Activated CD4-positive, alpha-beta memory T cell treated with anti-CD3 and anti-CD28 coated beads for 36 hours (primary cell): ENCODE measurements around the gene MARCHF11. TPM values are rescaled to one million over a fixed set of nuclear protein-coding genes. Genes with fewer than 3 reads are reported as not detected.

Source experiments
- CTCF ChIA-PET: fragments of 350-600 bp; sonication (Branson Sonifier 250); formaldehyde crosslinking; loops from one replicate; lab custom pipeline; 2021; ENCODE audit warnings: antibody characterized with exemption, inconsistent platforms; lab: Charles Lee
- POLR2A ChIA-PET: fragments of 350-600 bp; sonication (Branson Sonifier 250); formaldehyde crosslinking; loops from one replicate; lab custom pipeline; 2021; ENCODE audit warnings: antibody characterized with exemption; lab: Charles Lee
- DNase-seq: peaks from one replicate; pipeline ENCODE4 v3.0.0-alpha.2; 2020
- H3K27ac Mint-ChIP-seq: one replicate; pipeline ENCODE4 v1.8.0; 2021; ENCODE audit warnings: mixed read lengths
- H3K27me3 Mint-ChIP-seq: one replicate; pipeline ENCODE4 v1.8.0; 2021; ENCODE audit warnings: mixed read lengths
- H3K36me3 Mint-ChIP-seq: one replicate; pipeline ENCODE4 v1.8.0; 2021; ENCODE audit warnings: mixed read lengths
- H3K4me1 Mint-ChIP-seq: one replicate; pipeline ENCODE4 v1.8.0; 2021; ENCODE audit warnings: low read depth, mixed read lengths
- H3K4me3 Mint-ChIP-seq: one replicate; pipeline ENCODE4 v1.8.0; 2021; ENCODE audit warnings: mild to moderate bottlenecking, mixed read lengths
- H3K9me3 Mint-ChIP-seq: one replicate; pipeline ENCODE4 v1.8.0; 2021; ENCODE audit warnings: mixed read lengths
- intact Hi-C: fragments of 100-400 bp; cut with micrococcal nuclease; formaldehyde crosslinking; loops from one replicate; pipeline ENCODE4 v1.15.1; 2023
- total RNA-seq, 2 experiments: library from RNA; stranded (reverse); gene quantifications; one replicate each; pipeline ENCODE4 v1.2.3, GENCODE V29; 2021

The MARCHF11 gene
- total RNA-seq, 2 experiments from 2014 or later: not detected

DNA sequence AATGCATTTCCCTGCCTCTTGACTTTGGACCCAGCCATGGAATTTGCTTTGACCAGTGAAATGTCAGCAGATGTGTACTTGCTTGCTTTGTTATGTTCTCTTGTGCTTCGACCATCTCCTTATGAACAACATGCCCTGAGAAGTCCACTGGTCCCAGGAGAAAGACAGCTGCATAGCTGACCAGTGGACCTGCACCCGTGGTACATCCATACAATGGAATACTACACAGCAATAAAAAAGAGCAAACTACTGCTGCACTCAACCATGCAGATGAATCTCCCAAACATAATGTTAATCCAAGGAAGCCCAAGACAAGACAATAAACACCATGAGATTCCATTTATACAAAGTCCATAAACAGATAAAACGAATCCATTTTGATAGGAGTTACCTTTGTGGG, 30.0 kb downstream of the MARCHF11 start:
- H3K36me3 Mint-ChIP-seq: no peaks in the 10 kb centered on the region
- H3K27me3 Mint-ChIP-seq: no peaks in the 10 kb centered on the region
- H3K4me1 Mint-ChIP-seq: no peaks in the 10 kb centered on the region
- intact Hi-C loops: no loop called here
- DNase-seq: no peak
- ChIA-PET CTCF (no interaction called here), POLR2A (no interaction called here)
- H3K27ac Mint-ChIP-seq: no peak overlapping the region
- H3K9me3 Mint-ChIP-seq: peaks cover 3% of the 10 kb centered on the region
- no peak overlapping the region for H3K4me3 Mint-ChIP-seq

DNA sequence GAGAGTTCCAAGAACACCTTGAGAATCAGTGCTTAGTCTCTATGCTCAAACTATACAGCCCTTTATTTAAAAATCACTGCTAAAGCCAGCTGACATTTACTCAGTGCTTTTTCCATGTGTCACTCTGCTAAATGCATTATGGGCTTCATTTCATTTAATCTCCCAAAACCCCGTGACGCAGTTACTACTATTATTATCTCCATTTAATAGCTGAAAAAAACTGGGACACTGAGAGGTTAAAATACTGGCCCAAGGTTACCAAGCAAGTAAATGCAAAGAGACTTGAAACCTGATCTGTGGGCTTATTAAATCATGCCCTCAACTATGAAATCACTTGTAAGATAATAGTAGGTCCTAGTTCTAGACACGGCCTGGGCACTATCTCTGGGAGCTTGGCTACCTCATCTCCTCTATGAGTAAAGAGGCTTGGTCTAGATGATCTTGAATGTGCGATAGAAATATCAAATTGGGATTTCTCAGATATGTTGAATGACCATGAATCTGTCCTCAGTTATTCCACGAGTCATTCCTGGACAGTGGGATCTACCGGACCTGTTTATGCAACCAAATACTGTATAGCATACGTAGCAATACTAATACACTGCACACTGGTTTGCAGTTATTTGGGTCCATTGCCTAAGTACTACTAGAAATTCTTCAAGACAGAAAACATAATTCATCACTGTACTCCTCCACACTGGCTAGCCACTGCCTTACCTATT, 32.3 kb downstream of the MARCHF11 start:
- CTCF ChIA-PET: no interaction called here
- Mint-ChIP-seq H3K27ac (no peak overlapping the region), H3K9me3 (peaks cover 3% of the 10 kb centered on the region), H3K36me3 (no peaks in the 10 kb centered on the region), H3K4me1 (no peaks in the 10 kb centered on the region), H3K27me3 (no peaks in the 10 kb centered on the region), H3K4me3 (no peak overlapping the region)
- POLR2A ChIA-PET: no interaction called here
- intact Hi-C loops: no loop called here
- DNase-seq: no peak

DNA sequence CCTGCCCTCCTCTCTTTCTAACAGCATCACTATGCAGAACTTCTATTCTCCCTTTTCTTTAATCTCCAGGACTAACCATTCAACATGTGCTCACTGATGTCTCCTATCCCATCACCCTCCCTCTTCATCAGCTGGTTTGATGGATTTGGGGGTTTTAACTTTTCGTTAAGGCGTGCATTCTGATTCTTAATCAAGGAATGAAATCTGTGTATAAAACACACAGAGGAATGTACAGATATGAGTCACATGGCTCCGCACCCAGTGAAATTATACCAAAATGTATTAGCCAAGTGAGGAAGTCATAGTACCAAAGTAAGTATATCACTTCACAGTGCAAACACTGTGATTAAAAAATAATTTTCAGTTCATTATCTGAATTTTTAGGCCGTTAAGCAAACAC, 35.2 kb downstream of the MARCHF11 start:
- Mint-ChIP-seq H3K27ac (no peak overlapping the region), H3K4me1 (no peaks in the 10 kb centered on the region), H3K27me3 (no peaks in the 10 kb centered on the region), H3K4me3 (no peak overlapping the region), H3K36me3 (no peaks in the 10 kb centered on the region), H3K9me3 (peaks cover under 1% of the 10 kb centered on the region)
- intact Hi-C loops: no loop called here
- CTCF ChIA-PET: no interaction called here
- POLR2A ChIA-PET: no interaction called here
- no peak for DNase-seq

DNA sequence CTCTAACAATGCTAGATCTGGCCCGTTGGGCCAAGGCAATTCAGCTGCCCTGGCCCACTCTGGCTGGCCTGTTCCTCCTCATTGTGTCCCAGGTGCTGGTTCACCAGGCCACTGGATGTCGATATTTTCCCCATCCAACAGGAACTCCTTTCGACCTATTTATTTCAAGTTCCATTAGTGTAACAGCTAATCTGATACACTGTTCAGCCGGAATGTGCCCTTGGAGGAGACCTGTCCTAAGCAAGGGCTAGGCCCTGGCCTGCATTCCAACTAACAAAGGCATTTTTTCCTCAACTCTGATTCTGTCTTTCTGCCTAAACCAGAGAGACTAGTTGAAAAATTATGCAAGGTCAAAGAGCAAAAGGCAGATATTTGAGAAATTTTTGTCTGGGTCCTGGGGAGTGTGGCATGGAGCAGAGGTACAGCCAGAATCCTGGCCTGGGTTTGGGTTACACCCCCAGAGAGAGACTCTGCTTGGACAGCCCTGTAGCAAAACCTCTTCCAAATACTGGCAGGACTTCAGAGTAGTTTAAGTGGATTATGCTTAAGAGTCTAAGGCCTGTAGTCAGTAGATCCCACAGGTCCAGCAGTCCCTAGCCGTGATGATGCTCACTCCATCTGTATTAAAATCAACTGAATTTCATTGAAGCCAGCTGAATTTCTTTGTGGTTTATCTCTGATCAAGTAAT, 36.1 kb downstream of the MARCHF11 start:
- H3K4me1 Mint-ChIP-seq: no peaks in the 10 kb centered on the region
- H3K36me3 Mint-ChIP-seq: no peaks in the 10 kb centered on the region
- no peak for DNase-seq
- H3K27ac Mint-ChIP-seq: no peak overlapping the region
- intact Hi-C loops: no loop called here
- peaks cover 4% of the 10 kb centered on the region for H3K9me3 Mint-ChIP-seq
- ChIA-PET POLR2A (no interaction called here), CTCF (no interaction called here)
- H3K27me3 Mint-ChIP-seq: no peaks in the 10 kb centered on the region
- H3K4me3 Mint-ChIP-seq: no peak overlapping the region

DNA sequence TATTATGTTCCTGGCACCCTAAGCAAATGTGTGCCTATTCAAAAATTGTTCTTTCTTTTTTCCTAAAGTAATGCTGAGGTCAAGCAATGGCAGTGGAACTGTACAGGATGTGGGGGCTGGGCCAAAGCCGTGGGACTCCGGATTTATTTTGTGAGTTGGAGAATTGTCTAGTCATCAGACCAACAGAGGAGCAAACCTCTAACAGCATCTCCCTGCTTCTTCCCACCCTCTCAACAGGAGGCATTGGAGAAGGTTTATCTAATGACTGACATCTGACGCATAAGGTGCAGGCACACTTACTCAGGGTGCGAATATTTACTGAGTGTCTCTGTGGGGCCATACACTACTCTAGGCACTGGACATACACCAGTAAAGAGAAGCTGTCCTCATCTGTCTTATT, 38.6 kb downstream of the MARCHF11 start:
- Mint-ChIP-seq H3K36me3 (no peaks in the 10 kb centered on the region), H3K9me3 (peaks cover 14% of the 10 kb centered on the region), H3K4me3 (no peak overlapping the region), H3K27me3 (no peaks in the 10 kb centered on the region), H3K27ac (no peak overlapping the region), H3K4me1 (no peaks in the 10 kb centered on the region)
- no peak for DNase-seq
- POLR2A ChIA-PET: no interaction called here
- intact Hi-C loops: no loop called here
- CTCF ChIA-PET: no interaction called here

DNA sequence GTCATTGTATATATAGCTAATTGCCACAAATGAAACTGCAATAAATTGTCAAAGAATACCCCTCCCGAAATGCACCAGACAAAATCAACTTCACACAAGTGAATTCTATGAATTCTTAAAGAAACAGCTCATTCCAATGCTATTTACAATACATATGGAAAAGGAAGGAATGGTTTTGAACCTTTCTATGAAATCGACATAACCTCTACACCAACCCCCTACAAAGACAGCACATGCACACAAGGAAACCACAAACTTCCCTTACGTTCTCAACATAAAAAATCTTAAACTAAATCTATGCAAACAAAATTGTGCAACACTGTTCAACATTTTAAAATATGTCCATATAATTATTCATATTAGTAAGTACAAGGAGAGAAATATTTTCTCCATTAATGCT, 39.2 kb downstream of the MARCHF11 start:
- intact Hi-C loops: no loop called here
- ChIA-PET POLR2A (no interaction called here), CTCF (no interaction called here)
- Mint-ChIP-seq H3K9me3 (peaks cover 14% of the 10 kb centered on the region), H3K27ac (no peak overlapping the region), H3K27me3 (no peaks in the 10 kb centered on the region), H3K36me3 (no peaks in the 10 kb centered on the region), H3K4me1 (no peaks in the 10 kb centered on the region), H3K4me3 (no peak overlapping the region)
- DNase-seq: no peak

DNA sequence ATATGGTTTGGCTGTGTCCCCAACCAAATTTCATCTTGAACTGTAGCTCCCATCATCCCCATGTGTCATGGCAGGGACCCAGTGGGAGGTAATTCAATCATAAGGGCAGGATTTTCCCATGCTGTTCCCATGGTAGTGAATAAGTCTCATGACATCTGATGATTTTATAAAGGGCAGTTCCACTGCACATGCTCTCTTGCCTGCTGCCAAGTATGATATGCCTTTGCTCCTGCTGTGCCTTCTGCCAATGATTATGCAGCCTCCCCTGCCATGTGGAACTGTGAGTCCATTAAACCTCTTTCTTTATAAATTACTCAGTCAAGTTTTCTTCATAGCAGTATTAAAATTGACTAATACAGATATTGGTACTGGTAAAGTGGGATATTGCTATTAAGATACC, 42.4 kb downstream of the MARCHF11 start:
- CTCF ChIA-PET: no interaction called here
- no peaks in the 10 kb centered on the region for H3K4me1 Mint-ChIP-seq
- no peaks in the 10 kb centered on the region for H3K36me3 Mint-ChIP-seq

DNA sequence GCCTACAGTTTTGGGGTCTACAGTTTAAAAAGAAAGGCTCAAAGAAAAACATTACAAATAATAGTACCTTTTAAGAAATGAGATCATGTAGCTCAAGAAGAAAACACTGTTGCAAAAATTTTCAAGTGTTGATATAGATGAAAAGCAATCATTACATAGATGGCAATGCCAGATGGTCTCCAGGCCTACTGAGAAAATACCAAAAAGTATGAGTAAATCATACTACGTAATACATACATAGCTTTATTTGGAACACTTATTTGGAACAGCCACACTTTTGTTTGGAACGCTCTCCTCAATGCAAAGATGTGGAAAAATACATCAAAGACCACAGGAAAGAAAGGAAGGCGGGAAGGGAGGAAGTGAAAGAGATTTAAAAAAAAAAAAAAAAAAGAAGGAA, 44.1 kb downstream of the MARCHF11 start:
- Mint-ChIP-seq H3K4me1 (no peaks in the 10 kb centered on the region), H3K27me3 (no peaks in the 10 kb centered on the region), H3K27ac (no peak overlapping the region), H3K4me3 (no peak overlapping the region), H3K36me3 (no peaks in the 10 kb centered on the region), H3K9me3 (peaks cover 17% of the 10 kb centered on the region)
- DNase-seq: no peak
- CTCF ChIA-PET: no interaction called here
- intact Hi-C loops: no loop called here
- POLR2A ChIA-PET: no interaction called here

More for the DNA sequence above, 42.4 kb downstream of the MARCHF11 start:
- POLR2A ChIA-PET: no interaction called here
- Mint-ChIP-seq H3K27me3 (no peaks in the 10 kb centered on the region), H3K4me3 (no peak overlapping the region), H3K27ac (no peak overlapping the region), H3K9me3 (peaks cover 17% of the 10 kb centered on the region)
- intact Hi-C loops: no loop called here
- DNase-seq: no peak

DNA sequence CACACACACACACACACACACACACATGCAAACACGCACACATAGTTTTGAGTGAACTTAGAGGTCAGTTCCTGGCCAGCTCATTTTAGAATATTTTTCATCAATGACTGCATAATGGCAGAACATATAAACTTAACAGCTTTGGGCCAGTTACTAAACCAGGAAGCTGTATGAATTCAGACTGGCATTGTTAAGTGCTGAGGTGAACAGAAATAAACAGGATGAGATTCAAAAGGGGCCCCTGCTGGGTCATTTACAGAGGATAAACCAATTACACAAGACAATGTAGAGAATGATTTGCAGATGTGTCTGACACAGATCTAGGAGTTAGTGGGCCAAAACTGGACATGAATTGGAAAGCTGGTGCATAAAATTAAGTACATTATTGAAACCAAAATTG, 44.6 kb downstream of the MARCHF11 start:
- Mint-ChIP-seq H3K4me1 (no peaks in the 10 kb centered on the region), H3K27ac (no peak overlapping the region), H3K4me3 (no peak overlapping the region), H3K36me3 (no peaks in the 10 kb centered on the region), H3K27me3 (no peaks in the 10 kb centered on the region), H3K9me3 (peaks cover 17% of the 10 kb centered on the region)
- DNase-seq: no peak
- CTCF ChIA-PET: no interaction called here
- intact Hi-C loops: no loop called here
- POLR2A ChIA-PET: no interaction called here

DNA sequence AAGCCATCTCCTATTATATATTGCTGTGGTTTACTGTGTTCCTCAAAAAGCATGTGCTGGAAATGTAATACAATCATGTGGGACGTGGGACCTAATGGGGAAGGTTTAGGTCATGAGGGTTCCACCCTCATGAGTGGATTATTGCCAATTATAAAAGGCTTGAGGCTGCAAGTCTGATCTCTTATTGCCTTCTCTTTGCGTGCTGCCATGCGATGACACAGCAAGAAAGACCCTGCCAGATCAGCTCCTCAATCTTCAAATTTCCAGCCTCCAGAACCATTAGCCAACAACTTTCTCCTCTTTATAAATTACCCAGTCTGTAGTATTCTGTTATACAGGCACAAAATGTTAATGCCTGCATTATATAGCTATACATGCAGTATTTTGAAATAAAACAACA, 45.4 kb downstream of the MARCHF11 start:
- Mint-ChIP-seq H3K4me3 (no peak overlapping the region), H3K9me3 (peaks cover 17% of the 10 kb centered on the region), H3K27ac (no peak overlapping the region), H3K36me3 (no peaks in the 10 kb centered on the region), H3K27me3 (no peaks in the 10 kb centered on the region), H3K4me1 (no peaks in the 10 kb centered on the region)
- no peak for DNase-seq
- ChIA-PET CTCF (no interaction called here), POLR2A (no interaction called here)
- intact Hi-C loops: no loop called here

DNA sequence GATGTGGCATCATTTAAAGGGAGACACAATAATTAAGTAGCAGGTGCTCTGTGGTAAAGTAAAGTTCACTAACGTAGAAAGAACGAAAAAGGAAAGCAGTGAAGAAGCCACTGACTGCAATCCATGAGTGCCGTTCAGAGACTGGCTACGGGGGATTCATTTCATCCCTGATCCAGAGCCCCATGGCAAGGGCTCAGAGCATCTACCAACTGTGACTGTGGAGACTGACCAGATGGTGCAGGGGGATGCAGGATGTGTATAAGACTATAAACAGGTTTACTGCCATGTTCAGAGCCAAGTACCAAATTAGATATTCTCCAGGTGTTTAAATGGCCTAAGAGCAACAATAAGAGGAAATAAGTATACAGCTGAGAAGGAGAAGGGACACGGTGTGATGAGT, 47.7 kb downstream of the MARCHF11 start:
- Mint-ChIP-seq H3K4me3 (no peak overlapping the region), H3K36me3 (no peaks in the 10 kb centered on the region), H3K27ac (no peak overlapping the region), H3K4me1 (no peaks in the 10 kb centered on the region), H3K9me3 (peaks cover 3% of the 10 kb centered on the region), H3K27me3 (no peaks in the 10 kb centered on the region)
- POLR2A ChIA-PET: no interaction called here
- CTCF ChIA-PET: no interaction called here
- no peak for DNase-seq
- intact Hi-C loops: no loop called here

DNA sequence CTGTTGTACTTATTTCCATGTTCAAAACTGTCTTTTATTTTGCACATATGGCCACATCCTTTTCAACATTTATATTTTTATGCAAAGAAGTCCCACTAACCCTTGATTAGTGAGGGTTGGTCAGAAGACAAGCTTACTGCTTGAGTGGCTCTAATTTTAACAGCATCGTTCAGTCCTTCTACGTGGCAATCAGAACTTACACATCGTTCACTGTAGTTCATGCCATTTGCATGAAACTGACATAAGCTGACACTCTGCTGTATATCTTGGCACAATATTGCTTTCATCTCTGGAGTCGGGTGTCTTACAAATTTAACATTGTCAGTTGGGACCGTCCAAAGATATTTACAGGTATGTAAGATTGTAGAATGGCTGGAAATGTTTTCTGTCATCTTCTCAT, 50.6 kb downstream of the MARCHF11 start:
- POLR2A ChIA-PET: no interaction called here
- no peak overlapping the region for H3K4me3 Mint-ChIP-seq
- CTCF ChIA-PET: no interaction called here

More for the DNA sequence above, 50.6 kb downstream of the MARCHF11 start:
- DNase-seq: no peak
- Mint-ChIP-seq H3K4me1 (no peaks in the 10 kb centered on the region), H3K27me3 (no peaks in the 10 kb centered on the region), H3K36me3 (no peaks in the 10 kb centered on the region), H3K9me3 (peaks cover 3% of the 10 kb centered on the region), H3K27ac (no peak overlapping the region)
- intact Hi-C loops: no loop called here
